EH (cell line): ENCODE results near the gene FAM107B.
"Not testable (repeated sequence)": the region's sequence is repeated elsewhere in the genome, so short reads cannot be mapped to it uniquely, and the experiment has no call there.

Experiments used
- DNase-seq: peaks from one replicate; pipeline ENCODE4 v3.0.0-alpha.2; 2015; ENCODE audit warnings: low read depth

FAM107B gene

GRCh38 chr10:14601872-14602725 is 172.6 kb downstream of the FAM107B start:
- peak; percentile 88 for DNase-seq

- DNase-seq, result no peak
These were observed 173.4 kb downstream of the FAM107B start for GRCh38 chr10:14601326-14601725.

DNA sequence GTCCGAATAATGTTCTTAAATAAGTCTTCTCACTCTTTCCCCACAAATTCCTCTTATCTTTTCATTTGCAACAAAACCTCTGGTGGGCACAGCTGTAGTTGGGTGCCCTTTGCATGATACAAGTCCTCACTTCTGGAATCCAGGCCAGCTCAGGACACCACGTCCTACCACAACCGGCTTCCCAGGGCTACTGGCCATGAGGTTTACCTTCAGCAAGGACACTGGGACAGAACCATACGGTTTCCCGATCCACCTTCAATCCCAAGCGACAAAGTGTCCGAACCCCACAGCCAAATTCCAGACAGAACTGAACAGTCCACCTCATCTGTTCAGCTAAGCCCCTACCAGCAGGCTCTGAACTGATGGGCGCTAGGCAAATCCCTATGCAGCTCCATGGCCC is 174.6 kb downstream of the FAM107B start:
- DNase-seq, result no peak

GRCh38 chr10:14598809-14599764 is 175.6 kb downstream of the FAM107B start:
- DNase-seq, result no peak

- no peak for DNase-seq
These were observed 179.0 kb downstream of the FAM107B start for GRCh38 chr10:14595526-14596182.

GRCh38 chr10:14594878-14595525 is 179.7 kb downstream of the FAM107B start:
- DNase-seq, result no peak

GRCh38 chr10:14593806-14594205 is 180.9 kb downstream of the FAM107B start:
- DNase-seq, result no peak

GRCh38 chr10:14592566-14592965 is 182.1 kb downstream of the FAM107B start:
- DNase-seq, result no peak

GRCh38 chr10:14592026-14592425 is 182.7 kb downstream of the FAM107B start:
- DNase-seq, result no peak

GRCh38 chr10:14588938-14589294 is 185.8 kb downstream of the FAM107B start:
- DNase-seq, result not testable (repeated sequence)

DNA sequence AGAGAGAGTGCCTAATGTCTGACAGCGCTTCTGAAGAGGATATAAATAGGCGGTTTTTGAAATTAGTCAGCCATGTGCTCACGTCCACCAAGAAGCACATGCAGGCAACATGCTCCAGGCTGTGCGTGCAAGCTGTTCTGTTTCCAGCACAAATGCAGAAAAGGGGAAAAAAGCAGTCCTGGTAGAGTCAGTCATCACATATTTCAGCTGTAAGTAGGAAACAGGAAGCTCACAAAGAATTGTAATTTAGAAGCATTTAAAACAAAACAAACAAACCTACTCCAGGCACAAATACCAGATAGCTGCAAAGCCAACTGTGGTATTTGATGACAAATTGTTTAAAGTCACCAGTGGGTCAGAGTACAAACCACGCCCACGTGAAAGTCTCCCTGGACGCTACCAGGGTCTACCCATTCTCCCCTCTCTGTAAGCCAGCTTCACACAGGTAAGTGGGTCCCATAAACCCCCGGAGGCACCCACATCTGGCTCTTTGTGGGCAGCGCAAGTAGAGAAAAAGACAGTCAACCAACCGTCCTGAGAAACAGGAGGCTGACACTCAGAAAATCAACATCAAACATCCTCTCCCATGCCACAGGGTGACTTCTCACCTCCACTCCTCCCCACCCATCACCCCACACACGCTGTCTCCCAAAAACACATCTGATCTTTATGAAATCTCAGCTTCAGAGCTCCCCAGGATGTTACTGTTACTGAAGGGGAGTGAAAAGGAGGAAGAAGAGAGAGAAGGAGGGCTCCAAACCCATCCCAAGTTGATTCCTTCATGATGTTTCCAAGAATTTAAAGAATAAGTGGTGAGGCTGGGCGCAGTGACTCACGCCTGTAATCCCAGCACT is 186.4 kb downstream of the FAM107B start:
- DNase-seq, result peak; percentile 100

GRCh38 chr10:14587540-14588083 is 187.1 kb downstream of the FAM107B start:
- no peak for DNase-seq

DNA sequence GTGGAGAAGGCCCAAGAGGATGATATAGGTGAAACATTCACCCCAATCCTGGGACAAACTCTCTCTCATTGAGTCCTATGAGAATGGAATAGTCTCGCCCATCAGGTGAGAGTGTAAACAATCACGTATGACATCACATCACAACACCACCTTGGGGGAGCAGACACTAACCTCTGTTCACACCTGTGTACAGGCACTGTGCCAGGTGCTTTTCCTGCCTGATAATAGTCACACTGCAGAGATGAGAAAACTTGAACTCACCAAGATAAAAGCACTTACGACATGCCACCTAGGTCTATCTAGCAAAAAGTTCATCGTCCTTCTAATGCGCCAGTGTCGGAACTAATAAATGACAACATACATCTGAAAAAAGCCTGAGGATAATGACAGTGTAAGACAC is 187.8 kb downstream of the FAM107B start:
- DNase-seq, result no peak

DNA sequence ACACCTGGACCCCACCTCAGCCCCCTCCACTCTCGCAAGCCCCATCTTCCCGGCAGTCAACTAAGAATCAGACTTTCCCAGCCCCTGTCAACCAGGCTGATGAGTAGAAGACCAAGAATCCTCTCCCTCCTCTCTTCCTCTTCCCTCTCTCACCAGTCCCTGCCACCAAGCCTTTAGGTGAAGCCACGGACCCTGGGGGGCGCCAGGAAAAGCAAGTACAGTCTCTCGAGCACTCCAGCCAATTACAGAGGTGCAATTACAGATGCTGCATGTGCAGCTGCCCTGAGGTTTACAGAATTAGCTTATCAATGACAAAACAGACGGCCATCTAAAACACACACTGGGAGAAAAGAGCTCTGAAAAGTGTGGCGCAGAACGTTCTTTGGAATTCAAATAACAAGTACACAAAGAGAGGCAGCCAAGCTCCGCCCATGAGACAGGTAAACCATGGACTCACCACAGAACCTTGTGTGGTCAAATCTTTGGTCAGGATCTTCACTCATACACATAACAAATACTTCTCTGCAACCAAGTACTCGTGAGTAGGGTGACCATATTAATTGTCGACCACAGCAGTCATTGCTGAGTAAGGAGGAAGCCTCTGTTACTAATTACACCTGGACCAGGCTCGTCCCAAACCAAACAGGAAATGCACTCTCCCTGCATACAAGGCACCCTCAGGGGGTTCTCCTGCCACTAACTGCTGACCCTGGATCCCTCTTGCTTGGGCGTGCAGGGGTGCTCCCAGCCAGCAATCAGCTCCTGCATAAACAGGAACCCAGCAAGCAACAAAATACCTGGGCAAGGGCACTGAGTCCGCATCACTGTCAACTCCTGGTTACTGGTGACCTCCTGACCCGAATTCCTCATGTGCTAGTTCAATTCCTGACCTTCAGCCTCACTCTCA is 189.2 kb downstream of the FAM107B start:
- DNase-seq, result no peak

GRCh38 chr10:14584661-14585060 is 190.0 kb downstream of the FAM107B start:
- no peak for DNase-seq

DNA sequence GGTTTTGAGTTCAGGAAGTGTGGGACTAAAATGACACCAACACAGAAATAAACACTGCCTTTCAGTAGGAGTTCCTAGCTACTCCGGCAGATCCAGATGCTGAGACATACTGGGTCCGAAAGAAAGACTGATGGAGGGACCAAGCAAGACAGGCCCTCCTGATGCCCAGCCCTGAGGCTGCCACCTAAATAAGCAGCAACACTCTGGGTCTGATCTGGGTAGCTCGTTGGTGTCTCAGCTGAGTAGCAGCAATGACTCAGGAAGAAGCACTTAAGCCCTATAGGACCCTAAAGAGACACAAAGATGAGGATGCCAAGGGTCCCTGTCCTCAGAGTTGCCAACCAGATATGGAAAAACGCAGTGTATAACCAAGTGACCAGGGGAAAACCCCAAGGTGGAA is 190.7 kb downstream of the FAM107B start:
- DNase-seq, result no peak

DNA sequence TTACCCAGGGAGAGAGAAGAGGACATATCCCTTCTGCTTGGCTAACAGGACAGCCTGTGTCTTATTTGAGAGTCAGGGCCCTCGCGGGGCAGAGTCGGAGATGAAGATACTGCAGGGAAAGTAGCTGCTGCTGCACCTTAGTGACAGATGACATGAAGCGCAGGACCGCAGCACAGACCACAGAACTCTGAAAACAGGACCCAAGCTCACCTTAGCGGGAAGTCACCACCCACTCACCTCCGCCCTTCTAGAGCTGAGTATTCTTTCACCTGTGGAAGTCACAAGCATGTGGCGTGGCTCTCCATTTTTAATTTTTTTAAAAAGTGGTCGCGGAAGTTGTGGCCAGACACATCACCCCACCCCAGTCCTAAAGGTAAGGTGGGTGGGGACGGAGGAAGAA is 191.4 kb downstream of the FAM107B start:
- DNase-seq, result no peak

- DNase-seq, result no peak
These were observed 193.0 kb downstream of the FAM107B start for GRCh38 chr10:14581553-14582321.
